Transverse colon (tissue), 4 donors: Measurements from ENCODE around the gene GNAQ. TPM values are rescaled to one million over a fixed set of nuclear protein-coding genes. Genes with fewer than 3 reads are reported as not detected.

Experiments
- DNase-seq: peaks from one replicate; pipeline ENCODE4 v3.0.0-alpha.2; 2019
- H3K27ac ChIP-seq, 4 donors: fragments of 200-600 bp; sonication (generic); 2 replicates each; pipeline ENCODE4 v1.5.1; 2016 to 2018; ENCODE audit warnings: inconsistent platforms in 4 of 4
- H3K27me3 ChIP-seq: fragments of 200-600 bp; sonication (generic); 2 replicates; pipeline ENCODE4 v1.5.1; 2017; ENCODE audit warnings: inconsistent platforms
- H3K36me3 ChIP-seq, 4 donors: fragments of 200-600 bp; sonication (generic); 2 replicates each; pipeline ENCODE4 v1.5.1; 2017 to 2019; ENCODE audit warnings: inconsistent platforms in 4 of 4
- H3K4me1 ChIP-seq, 4 donors: fragments of 200-600 bp; sonication (generic); 2 replicates each; pipeline ENCODE4 v1.5.1; 2017 to 2020; ENCODE audit warnings: inconsistent platforms in 4 of 4
- H3K4me3 ChIP-seq, 4 donors: fragments of 200-600 bp; sonication (generic); 1 replicate in 1 of 4; 2 replicates in 3 of 4; pipeline versions ENCODE4 v1.5.1 to v1.6.1; 2017 to 2019; ENCODE audit warnings: inconsistent platforms in 4 of 4
- H3K9me3 ChIP-seq, 2 donors: fragments of 200-600 bp; sonication (generic); 2 replicates each; pipeline ENCODE4 v1.5.1; 2017 to 2019; ENCODE audit warnings: inconsistent platforms in 2 of 2
- EP300 ChIP-seq: sonication (generic); formaldehyde crosslinking; IDR thresholded peaks from one replicate; pipeline ENCODE4 v1.6.1; 2017; ENCODE audit warnings: antibody characterized with exemption, low read depth
- POLR2A ChIP-seq: fragments of 450-650 bp; IDR thresholded peaks from one replicate; pipeline ENCODE4 v1.6.1; 2016; ENCODE audit warnings: antibody characterized with exemption, mild to moderate bottlenecking, moderate library complexity
- POLR2AphosphoS5 ChIP-seq, 3 donors: sonication (generic); formaldehyde crosslinking; IDR thresholded peaks; one replicate each; pipeline ENCODE4 v1.6.1; 2016; ENCODE audit warnings: antibody characterized with exemption in 3 of 3
- WGBS, 2 donors: methylation state at CpG; one replicate each; pipeline ENCODE4 v1.1.5; 2018; ENCODE audit warnings: low coverage in 1 of 2; 5-methylcytosine and 5-hydroxymethylcytosine counted together
- in situ Hi-C, 4 donors: fragments of 200-750 bp; cut with MboI; loops; one replicate each; pipeline versions ENCODE4 v1.15.0 to v1.15.1; 2017; ENCODE audit warnings: low sequenced_read_pairs in 3 of 4, low pct_ligation_motif_present in 1 of 4, low pct_unique_long_range_greater_than_20kb in 1 of 4
- intact Hi-C: fragments of 100-400 bp; cut with DNase I; formaldehyde crosslinking; loops from one replicate; pipeline ENCODE4 v1.15.1; 2023; ENCODE audit warnings: low total_unique reads
- total RNA-seq, 4 donors: library from RNA; depleted of rRNA; stranded (reverse); fragments of >200 nt; gene quantifications; one replicate each; pipeline ENCODE4 v1.1.0, GENCODE V29; 2016
- TF ChIP-seq, protein P1 (sequence below), 5 experiments: fragments of 200-600 bp in 3 of 5; fragments of 450-650 bp in 2 of 5; sonication (generic) in 3 of 5; IDR thresholded peaks; 1 replicate in 2 of 5; 2 replicates in 3 of 5; pipeline ENCODE4 v1.5.1; 2016 to 2017; ENCODE audit warnings: antibody characterized with exemption in 5 of 5, inconsistent platforms in 3 of 5, mild to moderate bottlenecking in 2 of 5, moderate library complexity in 1 of 5

Gene GNAQ
- total RNA-seq, 4 donors from 2014 or later = 36.3 to 54.9 (median 47.1) TPM

- TF ChIP-seq EP300 (no peak), POLR2AphosphoS5 (IDR thresholded peaks at IDR 0.05) (no peak), POLR2A (no peak)
- TF ChIP-seq, protein P1, sequence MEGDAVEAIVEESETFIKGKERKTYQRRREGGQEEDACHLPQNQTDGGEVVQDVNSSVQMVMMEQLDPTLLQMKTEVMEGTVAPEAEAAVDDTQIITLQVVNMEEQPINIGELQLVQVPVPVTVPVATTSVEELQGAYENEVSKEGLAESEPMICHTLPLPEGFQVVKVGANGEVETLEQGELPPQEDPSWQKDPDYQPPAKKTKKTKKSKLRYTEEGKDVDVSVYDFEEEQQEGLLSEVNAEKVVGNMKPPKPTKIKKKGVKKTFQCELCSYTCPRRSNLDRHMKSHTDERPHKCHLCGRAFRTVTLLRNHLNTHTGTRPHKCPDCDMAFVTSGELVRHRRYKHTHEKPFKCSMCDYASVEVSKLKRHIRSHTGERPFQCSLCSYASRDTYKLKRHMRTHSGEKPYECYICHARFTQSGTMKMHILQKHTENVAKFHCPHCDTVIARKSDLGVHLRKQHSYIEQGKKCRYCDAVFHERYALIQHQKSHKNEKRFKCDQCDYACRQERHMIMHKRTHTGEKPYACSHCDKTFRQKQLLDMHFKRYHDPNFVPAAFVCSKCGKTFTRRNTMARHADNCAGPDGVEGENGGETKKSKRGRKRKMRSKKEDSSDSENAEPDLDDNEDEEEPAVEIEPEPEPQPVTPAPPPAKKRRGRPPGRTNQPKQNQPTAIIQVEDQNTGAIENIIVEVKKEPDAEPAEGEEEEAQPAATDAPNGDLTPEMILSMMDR (IDR thresholded peaks at IDR 0.05) = no peak
- in situ Hi-C loops = no loop called here
- H3K27me3 ChIP-seq = no peaks in the 10 kb centered on the region
- H3K27ac ChIP-seq = no peak overlapping the region
- no peak for DNase-seq
- no peaks in the 10 kb centered on the region for H3K9me3 ChIP-seq
- WGBS, 2 donors = 35 to 69% methylated on average over 3 of the region's 3 CpGs
- intact Hi-C loops = no loop called here
- no peaks in the 10 kb centered on the region for H3K36me3 ChIP-seq
- no peak overlapping the region for H3K4me3 ChIP-seq
- peaks cover 5 to 43% (median 17%) of the 10 kb centered on the region in 4 donors for H3K4me1 ChIP-seq
Measured at GRCh38 chr9:77964258-77964657, 67.4 kb downstream of the GNAQ start.

DNA sequence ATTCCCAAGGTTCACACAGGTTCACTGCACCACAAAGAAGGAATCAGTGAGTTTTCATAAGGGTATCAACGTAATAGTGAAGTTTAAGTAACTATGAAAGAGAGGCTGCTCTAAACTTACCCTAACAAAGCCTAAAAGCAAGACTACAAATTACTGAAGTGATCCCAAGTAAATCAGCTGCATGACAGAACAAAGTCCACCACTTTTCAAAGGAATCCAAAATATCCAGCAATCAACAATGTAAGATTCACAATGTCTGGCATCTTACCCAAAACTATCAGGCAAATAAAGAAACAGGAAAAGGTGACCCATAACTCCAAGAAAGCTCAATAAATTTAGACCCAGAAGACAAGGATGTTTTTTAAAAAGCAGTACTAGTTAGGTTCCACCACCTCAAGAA lies 70.1 kb downstream of the GNAQ start:
- TF ChIP-seq POLR2AphosphoS5 (IDR thresholded peaks at IDR 0.05) (no peak), POLR2A (no peak), EP300 (no peak)
- TF ChIP-seq, protein P1 (IDR thresholded peaks at IDR 0.05) = no peak
- H3K27ac ChIP-seq = peak overlapping the region; percentile 15 to 31 (median 28)
- in situ Hi-C loops = no loop called here
- H3K9me3 ChIP-seq = no peaks in the 10 kb centered on the region
- WGBS, 2 donors = 44 to 60% methylated on average over 1 of the region's 1 CpG
- H3K27me3 ChIP-seq = no peaks in the 10 kb centered on the region
- no peaks in the 10 kb centered on the region for H3K36me3 ChIP-seq
- no peak for DNase-seq
- peaks cover 8 to 58% (median 13%) of the 10 kb centered on the region in 4 donors for H3K4me1 ChIP-seq
- intact Hi-C loops = no loop called here
- H3K4me3 ChIP-seq = no peak overlapping the region

- intact Hi-C loops (no loop called here), in situ Hi-C loops (no loop called here)
- H3K36me3 ChIP-seq = no peaks in the 10 kb centered on the region
- no peaks in the 10 kb centered on the region for H3K27me3 ChIP-seq
- no peak for DNase-seq
- H3K4me1 ChIP-seq = peaks cover 8 to 61% (median 13%) of the 10 kb centered on the region in 4 donors
- WGBS, 2 donors = 78 to 81% methylated on average over 2 to 5 of the region's 5 CpGs
- no peaks in the 10 kb centered on the region for H3K9me3 ChIP-seq
- TF ChIP-seq, protein P1 (IDR thresholded peaks at IDR 0.05) = no peak
- TF ChIP-seq POLR2AphosphoS5 (IDR thresholded peaks at IDR 0.05) (no peak), POLR2A (no peak), EP300 (no peak)
- H3K27ac ChIP-seq = peak overlapping the region in 3 of 4 donors; percentile 15 to 31 (median 24)
- no peak overlapping the region for H3K4me3 ChIP-seq
Measured at GRCh38 chr9:77960356-77961153, 71.1 kb downstream of the GNAQ start.

DNA sequence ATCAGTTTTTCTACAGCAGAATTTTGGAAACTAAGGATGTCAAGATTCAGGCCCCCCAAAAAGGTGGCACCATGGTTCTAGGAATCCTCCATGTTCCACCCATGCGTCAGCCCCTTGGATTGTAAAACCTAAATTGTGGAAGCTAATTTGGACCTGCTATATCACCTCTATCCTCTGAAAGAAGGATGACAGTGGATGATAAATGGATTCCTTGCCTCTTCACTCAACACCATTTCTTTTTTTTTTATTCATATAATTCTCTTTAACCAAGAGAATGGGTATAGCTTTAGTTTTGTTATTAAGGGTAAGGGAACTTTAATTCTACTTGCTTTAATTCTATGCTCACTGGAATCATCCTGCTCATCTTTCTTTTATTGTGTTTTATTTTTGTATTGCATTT lies 71.8 kb downstream of the GNAQ start:
- WGBS, 2 donors = 71 to 95% methylated on average over 1 of the region's 1 CpG
- Histone ChIP-seq H3K36me3 (no peaks in the 10 kb centered on the region), H3K4me3 (no peak overlapping the region), H3K4me1 (peaks cover 8 to 65% (median 15%) of the 10 kb centered on the region in 4 donors), H3K27ac (no peak overlapping the region), H3K9me3 (no peaks in the 10 kb centered on the region), H3K27me3 (no peaks in the 10 kb centered on the region)
- in situ Hi-C loops (no loop called here), intact Hi-C loops (no loop called here)
- TF ChIP-seq EP300 (no peak), POLR2AphosphoS5 (IDR thresholded peaks at IDR 0.05) (no peak), POLR2A (no peak)
- TF ChIP-seq, protein P1 (IDR thresholded peaks at IDR 0.05) = no peak
- DNase-seq = no peak
